Measurements from ENCODE around the gene SPARCL1. TPM values are rescaled to one million over a fixed set of nuclear protein-coding genes. Genes with fewer than 3 reads are reported as not detected.

The SPARCL1 gene
- total RNA-seq, 1 donor from 2014 or later: not detected

DNA sequence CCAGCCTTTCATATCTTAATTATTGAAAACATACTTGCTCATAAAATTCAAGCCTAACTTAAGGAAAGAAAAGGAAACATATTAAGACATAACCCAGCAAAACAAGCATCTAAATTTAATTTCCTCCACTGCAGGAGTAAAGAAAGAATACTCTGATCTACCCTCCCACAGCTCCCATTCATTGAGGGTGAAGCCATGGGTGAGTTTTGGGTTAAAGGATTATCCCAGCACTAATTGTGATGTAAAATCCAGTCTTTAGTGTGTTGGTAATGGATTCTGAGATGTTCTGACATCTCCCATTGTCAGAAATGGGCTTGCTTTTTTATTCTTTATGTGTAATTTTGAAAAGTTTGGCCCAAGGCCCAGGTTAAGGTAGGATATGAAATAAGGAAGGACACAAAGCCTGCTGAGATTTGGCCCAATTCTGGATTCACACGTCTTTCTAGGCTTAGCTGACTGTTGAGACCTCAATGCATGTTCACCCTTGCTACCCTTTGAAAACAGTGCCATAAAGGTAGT is 50.4 kb downstream of the SPARCL1 start:
- no peaks in the 10 kb centered on the region for H3K36me3 Mint-ChIP-seq (ENCODE audit: unreplicated experiment)

DNA sequence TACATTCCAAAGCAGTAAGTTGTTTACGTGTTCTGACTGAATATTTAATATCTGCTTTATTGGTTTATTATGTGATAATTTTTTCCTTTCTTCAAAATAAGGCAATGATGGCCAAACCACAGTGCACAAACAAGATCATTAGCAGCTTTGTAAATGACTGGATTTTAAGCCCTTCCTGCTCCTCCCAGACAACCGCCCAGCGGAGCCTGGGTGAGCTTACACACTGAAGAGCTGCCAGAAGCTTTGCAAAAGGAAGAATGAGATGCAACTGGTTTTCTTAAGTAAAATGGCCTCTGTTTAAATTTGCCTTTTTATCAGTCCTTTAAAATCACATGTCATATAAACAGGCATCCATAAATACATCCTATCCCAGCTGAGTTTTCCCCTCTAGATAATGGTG is 52.2 kb downstream of the SPARCL1 start:
- DNase-seq: no peak
- Mint-ChIP-seq H3K27me3 (ENCODE audit: unreplicated experiment) (no peaks in the 10 kb centered on the region), H3K4me1 (ENCODE audit: low read depth, unreplicated experiment) (no peaks in the 10 kb centered on the region), H3K36me3 (ENCODE audit: unreplicated experiment) (no peaks in the 10 kb centered on the region), H3K9me3 (ENCODE audit: unreplicated experiment) (no peaks in the 10 kb centered on the region), H3K4me3 (ENCODE audit: unreplicated experiment) (no peak overlapping the region), H3K27ac (ENCODE audit: unreplicated experiment) (no peak overlapping the region)
- TF ChIP-seq, protein P1, sequence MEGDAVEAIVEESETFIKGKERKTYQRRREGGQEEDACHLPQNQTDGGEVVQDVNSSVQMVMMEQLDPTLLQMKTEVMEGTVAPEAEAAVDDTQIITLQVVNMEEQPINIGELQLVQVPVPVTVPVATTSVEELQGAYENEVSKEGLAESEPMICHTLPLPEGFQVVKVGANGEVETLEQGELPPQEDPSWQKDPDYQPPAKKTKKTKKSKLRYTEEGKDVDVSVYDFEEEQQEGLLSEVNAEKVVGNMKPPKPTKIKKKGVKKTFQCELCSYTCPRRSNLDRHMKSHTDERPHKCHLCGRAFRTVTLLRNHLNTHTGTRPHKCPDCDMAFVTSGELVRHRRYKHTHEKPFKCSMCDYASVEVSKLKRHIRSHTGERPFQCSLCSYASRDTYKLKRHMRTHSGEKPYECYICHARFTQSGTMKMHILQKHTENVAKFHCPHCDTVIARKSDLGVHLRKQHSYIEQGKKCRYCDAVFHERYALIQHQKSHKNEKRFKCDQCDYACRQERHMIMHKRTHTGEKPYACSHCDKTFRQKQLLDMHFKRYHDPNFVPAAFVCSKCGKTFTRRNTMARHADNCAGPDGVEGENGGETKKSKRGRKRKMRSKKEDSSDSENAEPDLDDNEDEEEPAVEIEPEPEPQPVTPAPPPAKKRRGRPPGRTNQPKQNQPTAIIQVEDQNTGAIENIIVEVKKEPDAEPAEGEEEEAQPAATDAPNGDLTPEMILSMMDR (IDR thresholded peaks at IDR 0.05; ENCODE audit: partially characterized antibody, unreplicated experiment): no peak

More for the DNA sequence above, 50.4 kb downstream of the SPARCL1 start:
- Mint-ChIP-seq H3K27ac (ENCODE audit: unreplicated experiment) (no peak overlapping the region), H3K27me3 (ENCODE audit: unreplicated experiment) (no peaks in the 10 kb centered on the region), H3K4me3 (ENCODE audit: unreplicated experiment) (no peak overlapping the region), H3K9me3 (ENCODE audit: unreplicated experiment) (no peaks in the 10 kb centered on the region), H3K4me1 (ENCODE audit: low read depth, unreplicated experiment) (no peaks in the 10 kb centered on the region)
- DNase-seq: no peak
- TF ChIP-seq, protein P1 (IDR thresholded peaks at IDR 0.05; ENCODE audit: partially characterized antibody, unreplicated experiment): no peak

DNA sequence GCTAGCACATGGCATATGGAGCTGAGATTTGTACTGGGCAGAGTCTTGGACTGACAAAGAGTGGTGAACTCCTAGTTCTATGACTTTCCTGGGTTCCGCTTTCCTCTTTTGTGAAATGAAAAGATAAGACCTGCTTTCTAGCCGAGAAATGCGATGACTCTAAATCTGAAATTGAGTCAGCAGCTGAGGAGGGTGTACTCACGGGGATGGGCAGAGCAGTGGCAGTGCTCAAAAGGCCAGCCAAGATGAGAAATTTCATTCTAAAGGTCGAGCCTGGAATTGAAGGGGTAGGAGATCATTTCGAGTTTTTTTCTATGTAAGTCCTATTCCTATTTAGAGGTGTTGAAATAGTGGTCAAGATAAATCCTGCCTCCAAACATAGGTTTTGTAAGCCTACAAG is 59.8 kb downstream of the SPARCL1 start:
- H3K27me3 Mint-ChIP-seq (ENCODE audit: unreplicated experiment): peaks cover 2% of the 10 kb centered on the region
- no peaks in the 10 kb centered on the region for H3K9me3 Mint-ChIP-seq (ENCODE audit: unreplicated experiment)
- no peaks in the 10 kb centered on the region for H3K4me1 Mint-ChIP-seq (ENCODE audit: low read depth, unreplicated experiment)
- TF ChIP-seq, protein P1 (IDR thresholded peaks at IDR 0.05; ENCODE audit: partially characterized antibody, unreplicated experiment): no peak
- no peak overlapping the region for H3K27ac Mint-ChIP-seq (ENCODE audit: unreplicated experiment)
- DNase-seq: no peak
- no peaks in the 10 kb centered on the region for H3K36me3 Mint-ChIP-seq (ENCODE audit: unreplicated experiment)
- no peak overlapping the region for H3K4me3 Mint-ChIP-seq (ENCODE audit: unreplicated experiment)

DNA sequence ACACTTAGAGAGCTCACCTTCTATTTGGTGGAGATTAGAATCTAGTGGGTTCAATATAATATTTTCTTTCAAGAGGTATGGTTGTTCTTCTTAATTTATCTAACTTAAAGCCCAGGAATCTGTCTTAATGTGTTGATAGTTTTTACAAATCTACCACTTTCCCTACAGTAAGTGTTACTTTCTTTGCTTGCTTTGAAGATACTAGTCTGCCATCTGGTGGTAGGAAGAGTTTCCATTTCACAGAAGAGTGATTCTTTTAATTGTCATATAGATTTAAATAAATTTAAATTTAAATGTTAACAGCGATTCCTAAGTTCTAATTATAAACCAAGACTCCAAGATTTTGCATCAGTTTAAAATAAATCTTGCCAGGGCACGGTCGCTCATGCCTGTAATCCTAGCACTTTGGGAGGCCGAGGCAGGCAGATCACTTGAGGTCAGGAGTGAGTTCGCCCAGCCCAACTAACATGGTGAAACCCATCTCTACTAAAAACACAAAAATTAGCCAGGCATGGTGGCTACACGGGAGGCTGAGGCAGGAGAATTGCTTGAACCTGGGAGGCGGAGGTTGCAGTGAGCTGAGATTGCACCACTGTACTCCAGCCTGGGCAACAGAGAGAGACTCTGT is 63.3 kb downstream of the SPARCL1 start:
- H3K4me1 Mint-ChIP-seq (ENCODE audit: low read depth, unreplicated experiment): no peaks in the 10 kb centered on the region
- TF ChIP-seq, protein P1 (IDR thresholded peaks at IDR 0.05; ENCODE audit: partially characterized antibody, unreplicated experiment): peak; percentile 67

DNA sequence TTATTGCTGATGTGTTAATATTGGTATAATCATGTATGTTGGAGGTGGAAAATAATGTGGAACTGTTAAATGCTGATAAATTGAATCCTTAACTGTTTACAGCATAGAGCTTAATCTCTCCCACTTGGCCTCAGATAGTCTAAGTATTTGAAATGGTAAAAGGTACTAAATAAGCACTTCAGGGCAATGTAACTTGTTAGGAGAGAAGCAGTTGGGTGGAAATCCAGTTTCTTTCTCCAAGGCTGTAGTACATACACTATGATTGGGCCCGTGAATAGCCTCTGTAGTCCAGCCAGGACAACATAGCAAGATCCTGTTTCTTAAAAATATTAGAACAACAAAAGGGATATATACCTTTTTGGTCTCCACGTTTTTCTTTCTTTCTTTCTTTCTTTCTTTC is 67.1 kb downstream of the SPARCL1 start:
- H3K27ac Mint-ChIP-seq (ENCODE audit: unreplicated experiment): no peak overlapping the region
- TF ChIP-seq, protein P1 (IDR thresholded peaks at IDR 0.05; ENCODE audit: partially characterized antibody, unreplicated experiment): no peak
- no peaks in the 10 kb centered on the region for H3K9me3 Mint-ChIP-seq (ENCODE audit: unreplicated experiment)
- H3K4me1 Mint-ChIP-seq (ENCODE audit: low read depth, unreplicated experiment): no peaks in the 10 kb centered on the region
- no peak for DNase-seq
- no peaks in the 10 kb centered on the region for H3K27me3 Mint-ChIP-seq (ENCODE audit: unreplicated experiment)
- no peak overlapping the region for H3K4me3 Mint-ChIP-seq (ENCODE audit: unreplicated experiment)
- H3K36me3 Mint-ChIP-seq (ENCODE audit: unreplicated experiment): no peaks in the 10 kb centered on the region

More for the DNA sequence above, 63.3 kb downstream of the SPARCL1 start:
- no peak overlapping the region for H3K27ac Mint-ChIP-seq (ENCODE audit: unreplicated experiment)
- no peak for DNase-seq
- no peaks in the 10 kb centered on the region for H3K9me3 Mint-ChIP-seq (ENCODE audit: unreplicated experiment)
- H3K36me3 Mint-ChIP-seq (ENCODE audit: unreplicated experiment): no peaks in the 10 kb centered on the region
- no peak overlapping the region for H3K4me3 Mint-ChIP-seq (ENCODE audit: unreplicated experiment)
- peaks cover 2% of the 10 kb centered on the region for H3K27me3 Mint-ChIP-seq (ENCODE audit: unreplicated experiment)
